ENCODE data around the gene ZBTB18. TPM values are rescaled to one million over a fixed set of nuclear protein-coding genes. Genes with fewer than 3 reads are reported as not detected.

Gene ZBTB18
- total RNA-seq, 2 donors from 2014 or later = 15.4 to 17.9 TPM

DNA sequence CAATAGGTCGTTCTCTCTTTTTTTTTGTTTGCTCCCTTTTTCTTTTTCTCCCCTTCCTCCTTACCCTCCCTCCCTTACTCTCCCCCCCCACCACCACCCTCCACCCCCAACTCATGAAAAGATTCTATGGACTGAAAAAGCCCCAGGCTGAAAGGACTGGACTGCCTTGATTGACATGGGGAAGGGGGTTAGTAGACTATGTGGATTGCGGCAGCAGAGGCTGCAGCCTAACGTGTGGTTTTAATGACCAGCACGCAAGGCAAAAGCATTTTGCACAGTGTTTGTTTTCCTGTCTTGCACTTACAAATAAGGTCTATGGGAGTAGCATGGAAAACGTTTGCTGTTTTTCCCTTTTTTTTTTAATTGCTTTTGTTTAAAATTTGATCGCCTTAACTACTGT lies 5.5 kb downstream of the ZBTB18 start:
- H3K27me3 ChIP-seq (ENCODE audit: control insufficient read depth, insufficient read depth, low read length, poor library complexity, severe bottlenecking) = no peaks in the 10 kb centered on the region
- H3K4me1 ChIP-seq (ENCODE audit: control insufficient read depth, insufficient read depth, low read length) = peaks cover 17% of the 10 kb centered on the region
- DNase-seq = no peak
- TF ChIP-seq, protein P1, sequence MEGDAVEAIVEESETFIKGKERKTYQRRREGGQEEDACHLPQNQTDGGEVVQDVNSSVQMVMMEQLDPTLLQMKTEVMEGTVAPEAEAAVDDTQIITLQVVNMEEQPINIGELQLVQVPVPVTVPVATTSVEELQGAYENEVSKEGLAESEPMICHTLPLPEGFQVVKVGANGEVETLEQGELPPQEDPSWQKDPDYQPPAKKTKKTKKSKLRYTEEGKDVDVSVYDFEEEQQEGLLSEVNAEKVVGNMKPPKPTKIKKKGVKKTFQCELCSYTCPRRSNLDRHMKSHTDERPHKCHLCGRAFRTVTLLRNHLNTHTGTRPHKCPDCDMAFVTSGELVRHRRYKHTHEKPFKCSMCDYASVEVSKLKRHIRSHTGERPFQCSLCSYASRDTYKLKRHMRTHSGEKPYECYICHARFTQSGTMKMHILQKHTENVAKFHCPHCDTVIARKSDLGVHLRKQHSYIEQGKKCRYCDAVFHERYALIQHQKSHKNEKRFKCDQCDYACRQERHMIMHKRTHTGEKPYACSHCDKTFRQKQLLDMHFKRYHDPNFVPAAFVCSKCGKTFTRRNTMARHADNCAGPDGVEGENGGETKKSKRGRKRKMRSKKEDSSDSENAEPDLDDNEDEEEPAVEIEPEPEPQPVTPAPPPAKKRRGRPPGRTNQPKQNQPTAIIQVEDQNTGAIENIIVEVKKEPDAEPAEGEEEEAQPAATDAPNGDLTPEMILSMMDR (conservative IDR thresholded peaks at IDR 0.05) = no peak
- no peaks in the 10 kb centered on the region for H3K9me3 ChIP-seq (ENCODE audit: control insufficient read depth, low read length)
- H3K4me1 Mint-ChIP-seq = peaks cover 25% of the 10 kb centered on the region
- peak overlapping the region; percentile 55 for H3K27ac ChIP-seq (ENCODE audit: low read depth, low read length)
- no peak overlapping the region for H3K4me3 Mint-ChIP-seq
- peak overlapping the region; percentile 83 for H3K27ac Mint-ChIP-seq
- no peak overlapping the region for H3K9ac ChIP-seq (ENCODE audit: extremely low read depth, low read length, poor library complexity, severe bottlenecking)
- WGBS, 2 experiments (ENCODE audit: insufficient coverage in 1 of 2, insufficient read length in 1 of 2) = 36 to 58% methylated on average over 2 to 6 of the region's 6 CpGs
- no peak overlapping the region for H3K4me3 ChIP-seq (ENCODE audit: low read length)
- peaks cover 6% of the 10 kb centered on the region for H3K36me3 Mint-ChIP-seq (ENCODE audit: low read depth)
- peaks cover 17% of the 10 kb centered on the region for H3K36me3 ChIP-seq (ENCODE audit: control insufficient read depth, insufficient read depth, low read length)
- no peaks in the 10 kb centered on the region for H3K9me3 Mint-ChIP-seq
- no peaks in the 10 kb centered on the region for H3K27me3 Mint-ChIP-seq (ENCODE audit: insufficient read depth)

DNA sequence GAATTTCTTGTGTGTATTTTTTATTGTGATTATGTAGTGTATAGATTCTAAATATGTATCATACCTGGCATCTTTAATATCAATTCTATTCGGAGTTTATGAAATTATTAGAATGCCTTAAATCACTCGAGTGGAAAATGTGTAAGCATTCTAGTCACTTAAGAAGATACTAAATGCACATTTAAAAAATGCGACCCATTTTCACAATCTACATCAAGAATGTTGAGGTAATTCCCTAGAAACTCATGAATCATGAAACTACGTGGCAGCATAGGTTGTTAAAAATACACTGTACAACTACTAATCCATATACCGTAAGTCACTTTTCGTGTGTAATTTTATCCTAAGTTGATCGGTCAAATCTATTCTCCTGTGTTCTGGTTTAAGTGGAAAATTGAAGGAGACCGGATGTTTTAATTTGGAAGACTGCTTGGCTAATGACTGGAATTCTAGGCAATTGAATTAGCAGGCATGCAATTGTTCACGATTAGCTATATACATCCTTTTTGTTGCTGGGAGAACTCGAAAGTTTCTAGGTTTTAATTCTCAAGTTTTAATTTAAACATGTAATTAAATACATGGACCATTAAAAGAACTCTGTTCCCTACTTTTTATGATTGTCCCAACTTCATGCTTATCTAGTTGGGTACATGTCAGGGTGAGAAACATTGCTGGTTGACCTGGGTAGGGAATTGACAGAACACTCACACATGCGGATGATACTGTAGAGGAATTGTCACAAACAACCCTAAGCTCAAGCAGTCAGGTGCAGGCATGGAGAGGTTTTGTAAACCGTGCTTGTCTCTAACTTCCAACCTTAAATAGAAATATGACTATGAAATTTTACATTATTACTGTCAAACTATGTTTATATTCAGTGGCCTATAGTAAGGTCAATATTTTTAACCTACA lies 6.6 kb downstream of the ZBTB18 start:
- H3K9me3 Mint-ChIP-seq = no peaks in the 10 kb centered on the region
- H3K4me1 Mint-ChIP-seq = peaks cover 25% of the 10 kb centered on the region
- TF ChIP-seq, protein P1 (conservative IDR thresholded peaks at IDR 0.05) = no peak
- no peak overlapping the region for H3K27ac ChIP-seq (ENCODE audit: low read depth, low read length)
- H3K4me1 ChIP-seq (ENCODE audit: control insufficient read depth, insufficient read depth, low read length) = peaks cover 13% of the 10 kb centered on the region
- no peak overlapping the region for H3K4me3 ChIP-seq (ENCODE audit: low read length)
- peaks cover 17% of the 10 kb centered on the region for H3K36me3 ChIP-seq (ENCODE audit: control insufficient read depth, insufficient read depth, low read length)
- H3K36me3 Mint-ChIP-seq (ENCODE audit: low read depth) = peaks cover 6% of the 10 kb centered on the region
- 95 to 97% methylated on average over 6 to 11 of the region's 12 CpGs for WGBS, 2 experiments (ENCODE audit: insufficient coverage in 1 of 2, insufficient read length in 1 of 2)
- H3K4me3 Mint-ChIP-seq = no peak overlapping the region
- H3K27me3 ChIP-seq (ENCODE audit: control insufficient read depth, insufficient read depth, low read length, poor library complexity, severe bottlenecking) = no peaks in the 10 kb centered on the region
- H3K27ac Mint-ChIP-seq = peak overlapping the region; percentile 83
- DNase-seq = no peak
- no peaks in the 10 kb centered on the region for H3K27me3 Mint-ChIP-seq (ENCODE audit: insufficient read depth)
- H3K9ac ChIP-seq (ENCODE audit: extremely low read depth, low read length, poor library complexity, severe bottlenecking) = no peak overlapping the region
- H3K9me3 ChIP-seq (ENCODE audit: control insufficient read depth, low read length) = no peaks in the 10 kb centered on the region

DNA sequence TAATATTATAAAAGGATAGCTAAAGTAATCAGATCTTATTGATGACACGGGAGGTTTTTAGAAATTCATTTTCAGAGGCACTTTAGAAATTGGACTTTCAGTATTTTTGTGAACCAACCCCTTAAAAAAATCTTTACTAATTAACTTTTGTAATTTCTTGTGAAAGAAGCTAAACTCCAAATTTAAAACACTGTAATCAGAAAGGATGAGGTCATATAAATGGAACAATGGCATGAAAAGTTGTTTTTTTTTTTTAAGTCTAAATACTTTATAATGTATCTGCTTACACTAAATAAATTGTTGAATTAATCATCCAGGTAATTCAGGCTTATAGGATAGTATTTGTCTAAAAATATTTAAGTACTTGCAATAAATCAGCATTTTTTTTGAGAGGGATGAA lies 9.0 kb downstream of the ZBTB18 start:
- Mint-ChIP-seq H3K4me3 (no peak overlapping the region), H3K9me3 (no peaks in the 10 kb centered on the region), H3K27me3 (ENCODE audit: insufficient read depth) (no peaks in the 10 kb centered on the region), H3K27ac (no peak overlapping the region), H3K4me1 (peaks cover 25% of the 10 kb centered on the region), H3K36me3 (ENCODE audit: low read depth) (peaks cover 6% of the 10 kb centered on the region)
- H3K4me3 ChIP-seq (ENCODE audit: low read length) = no peak overlapping the region
- H3K27ac ChIP-seq (ENCODE audit: low read depth, low read length) = no peak overlapping the region
- TF ChIP-seq, protein P1 (conservative IDR thresholded peaks at IDR 0.05) = no peak
- H3K9ac ChIP-seq (ENCODE audit: extremely low read depth, low read length, poor library complexity, severe bottlenecking) = no peak overlapping the region
- H3K27me3 ChIP-seq (ENCODE audit: control insufficient read depth, insufficient read depth, low read length, poor library complexity, severe bottlenecking) = no peaks in the 10 kb centered on the region
- no peak for DNase-seq
- no peaks in the 10 kb centered on the region for H3K9me3 ChIP-seq (ENCODE audit: control insufficient read depth, low read length)
- 100% methylated on average over 1 of the region's 1 CpG; no CpG with 5 or more reads in 1 of the 2 experiments for WGBS, 2 experiments (ENCODE audit: insufficient coverage in 1 of 2, insufficient read length in 1 of 2)
- H3K4me1 ChIP-seq (ENCODE audit: control insufficient read depth, insufficient read depth, low read length) = no peaks in the 10 kb centered on the region
- peaks cover 8% of the 10 kb centered on the region for H3K36me3 ChIP-seq (ENCODE audit: control insufficient read depth, insufficient read depth, low read length)
